GM23248 (cell line): ENCODE measurements around the gene SSR1.
"Not testable (repeated sequence)": the region's sequence is repeated elsewhere in the genome, so short reads cannot be mapped to it uniquely, and the experiment has no call there.

Source experiments
- EZH2 ChIP-seq: fragments of 200-600 bp; sonication (generic); IDR thresholded peaks from 2 replicates; pipeline ENCODE4 v1.6.1; 2018; ENCODE audit warnings: antibody characterized with exemption, mild to moderate bottlenecking; ENCODE audit not compliant: insufficient read depth, poor library complexity, severe bottlenecking
- EZH2phosphoT487 ChIP-seq: fragments of 200-600 bp; sonication (generic); IDR thresholded peaks from 2 replicates; pipeline ENCODE4 v1.6.1; 2018; ENCODE audit warnings: antibody characterized with exemption, moderate library complexity, mild to moderate bottlenecking, low read depth; ENCODE audit not compliant: insufficient read depth

- TF ChIP-seq EZH2, EZH2phosphoT487: not testable (repeated sequence)
Observed at GRCh38 chr6:7351916-7352315, 38.9 kb upstream of the SSR1 start.
